ENCODE measurements around the gene MIF. TPM values are rescaled to one million over a fixed set of nuclear protein-coding genes. Genes with fewer than 3 reads are reported as not detected.
"Not testable (repeated sequence)": the region's sequence is repeated elsewhere in the genome, so short reads cannot be mapped to it uniquely, and the experiment has no call there.

MIF gene
- total RNA-seq, 2 experiments from 2014 or later = 836 to 882 TPM

- Mint-ChIP-seq H3K36me3 (ENCODE audit: low read depth) (peaks cover 62% of the 10 kb centered on the region), H3K4me3 (no peak overlapping the region), H3K4me1 (peaks cover 10% of the 10 kb centered on the region), H3K27ac (no peak overlapping the region), H3K27me3 (no peaks in the 10 kb centered on the region), H3K9me3 (peaks cover 17% of the 10 kb centered on the region)
- no peak for DNase-seq
- POLR2A ChIA-PET = interaction anchor here (0.8 kb wide), 1 partner anchor 13 kb away, joined by 3 read pairs; no protein-coding TSS in a partner anchor
- CTCF ChIA-PET = no interaction called here
These were observed 32.4 kb downstream of the MIF start for GRCh38 chr22:23926561-23926960.

GRCh38 chr22:23938328-23939016 is 44.3 kb downstream of the MIF start:
- POLR2A ChIA-PET = no interaction called here
- no peaks in the 10 kb centered on the region for H3K9me3 Mint-ChIP-seq
- H3K27ac Mint-ChIP-seq = no peak overlapping the region
- no peaks in the 10 kb centered on the region for H3K36me3 Mint-ChIP-seq (ENCODE audit: low read depth)
- CTCF ChIA-PET = no interaction called here
- peaks cover 4% of the 10 kb centered on the region for H3K27me3 Mint-ChIP-seq
- H3K4me3 Mint-ChIP-seq = no peak overlapping the region
- no peak for DNase-seq
- H3K4me1 Mint-ChIP-seq = peaks cover 2% of the 10 kb centered on the region

- POLR2A ChIA-PET = no interaction called here
- H3K9me3 Mint-ChIP-seq = no peaks in the 10 kb centered on the region
- H3K4me1 Mint-ChIP-seq = peaks cover 2% of the 10 kb centered on the region
- H3K36me3 Mint-ChIP-seq (ENCODE audit: low read depth) = no peaks in the 10 kb centered on the region
- no peak overlapping the region for H3K4me3 Mint-ChIP-seq
- peaks cover 4% of the 10 kb centered on the region for H3K27me3 Mint-ChIP-seq
- DNase-seq = no peak
- no peak overlapping the region for H3K27ac Mint-ChIP-seq
- CTCF ChIA-PET = no interaction called here
These were observed 44.8 kb downstream of the MIF start for GRCh38 chr22:23939017-23939357.

- H3K27me3 Mint-ChIP-seq; H3K4me3 Mint-ChIP-seq; POLR2A ChIA-PET; CTCF ChIA-PET; H3K36me3 Mint-ChIP-seq (ENCODE audit: low read depth); H3K9me3 Mint-ChIP-seq; H3K27ac Mint-ChIP-seq; H3K4me1 Mint-ChIP-seq; DNase-seq: not testable (repeated sequence)
These were observed 46.0 kb downstream of the MIF start for GRCh38 chr22:23940166-23940565.

Other genes with a start within 250 kb of the MIF start
- gene RGL4, start 203.4 kb upstream of the MIF start, total RNA-seq = 10 to 100 TPM; 26.9 to 28.8 TPM
- gene ZNF70, start 143.3 kb upstream of the MIF start, total RNA-seq = 1 to 10 TPM; 1.6 to 1.8 TPM
- gene VPREB3, start 140.0 kb upstream of the MIF start, total RNA-seq = not detected
- 1 to 10 TPM in 1 of 2 experiments, under 1 TPM in 1; 0.60 to 1.1 TPM for gene C22orf15, start 131.4 kb upstream of the MIF start, total RNA-seq
- 10 to 100 TPM; 62.4 to 63.2 TPM for gene CHCHD10, start 126.4 kb upstream of the MIF start, total RNA-seq
- gene MMP11, start 121.5 kb upstream of the MIF start, total RNA-seq = under 1 TPM; 0.20 to 0.28 TPM
- 10 to 100 TPM; 65.6 to 66.9 TPM for gene SMARCB1, start 107.4 kb upstream of the MIF start, total RNA-seq
- 1 to 10 TPM; 7.8 to 8.3 TPM for gene DERL3, start 55.4 kb upstream of the MIF start, total RNA-seq
- 1 to 10 TPM; 6.5 TPM for gene SLC2A11, start 36.5 kb upstream of the MIF start, total RNA-seq
- gene GSTT2B, start 66.8 kb downstream of the MIF start, total RNA-seq = not detected
- gene DDTL, start 72.5 kb downstream of the MIF start, total RNA-seq = 1 to 10 TPM; 2.2 to 2.3 TPM
- gene DDT, start 80.1 kb downstream of the MIF start, total RNA-seq = 100 to 1,000 TPM; 116 to 119 TPM
- not detected for gene GSTT2, start 85.8 kb downstream of the MIF start, total RNA-seq
- gene GSTT4, start 111.1 kb downstream of the MIF start, total RNA-seq = not detected
- 100 to 1,000 TPM; 100 to 102 TPM for gene CABIN1, start 116.9 kb downstream of the MIF start, total RNA-seq

Data from activated CD4-positive, alpha-beta memory T cell treated with anti-CD3 and anti-CD28 coated beads, Interleukin-2, amount 10 ng/mL, durations not matched to agents 7 days and 5 days (primary cell).